Stomach (tissue), 4 donors: ENCODE results near the gene CSF2.

Experiments used
- POLR2AphosphoS5 ChIP-seq, 3 donors: sonication (generic); formaldehyde crosslinking; IDR thresholded peaks; one replicate each; pipeline ENCODE4 v1.6.1; 2016; ENCODE audit warnings: antibody characterized with exemption in 3 of 3
- TF ChIP-seq, protein P1 (sequence below), 7 experiments: fragments of 450-650 bp in 4 of 7; fragments of 200-600 bp in 3 of 7; sonication (generic) in 3 of 7; IDR thresholded peaks; one replicate each; pipeline ENCODE4 v1.5.1; 2016 to 2019; ENCODE audit warnings: antibody characterized with exemption in 7 of 7, control low read depth in 2 of 7, mild to moderate bottlenecking in 1 of 7

DNA sequence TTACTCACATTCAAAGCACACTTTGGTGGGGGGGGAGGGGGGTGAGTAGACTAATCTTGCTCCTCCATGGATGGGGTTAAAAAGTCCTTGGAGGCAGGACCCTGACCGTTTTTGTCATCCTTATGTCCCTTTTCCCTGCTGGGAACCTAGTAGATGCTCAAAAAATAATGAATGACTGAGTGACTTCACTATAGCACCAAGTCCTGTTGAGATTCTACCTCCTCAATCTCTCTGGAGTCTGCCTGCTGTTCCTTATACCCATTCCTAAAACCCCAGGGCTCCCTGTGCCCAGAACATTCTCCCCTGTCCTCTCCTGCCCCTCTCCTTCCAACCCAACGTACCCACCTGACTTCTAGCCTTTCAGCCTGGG, 2.3 kb upstream of the CSF2 start:
- TF ChIP-seq, protein P1, sequence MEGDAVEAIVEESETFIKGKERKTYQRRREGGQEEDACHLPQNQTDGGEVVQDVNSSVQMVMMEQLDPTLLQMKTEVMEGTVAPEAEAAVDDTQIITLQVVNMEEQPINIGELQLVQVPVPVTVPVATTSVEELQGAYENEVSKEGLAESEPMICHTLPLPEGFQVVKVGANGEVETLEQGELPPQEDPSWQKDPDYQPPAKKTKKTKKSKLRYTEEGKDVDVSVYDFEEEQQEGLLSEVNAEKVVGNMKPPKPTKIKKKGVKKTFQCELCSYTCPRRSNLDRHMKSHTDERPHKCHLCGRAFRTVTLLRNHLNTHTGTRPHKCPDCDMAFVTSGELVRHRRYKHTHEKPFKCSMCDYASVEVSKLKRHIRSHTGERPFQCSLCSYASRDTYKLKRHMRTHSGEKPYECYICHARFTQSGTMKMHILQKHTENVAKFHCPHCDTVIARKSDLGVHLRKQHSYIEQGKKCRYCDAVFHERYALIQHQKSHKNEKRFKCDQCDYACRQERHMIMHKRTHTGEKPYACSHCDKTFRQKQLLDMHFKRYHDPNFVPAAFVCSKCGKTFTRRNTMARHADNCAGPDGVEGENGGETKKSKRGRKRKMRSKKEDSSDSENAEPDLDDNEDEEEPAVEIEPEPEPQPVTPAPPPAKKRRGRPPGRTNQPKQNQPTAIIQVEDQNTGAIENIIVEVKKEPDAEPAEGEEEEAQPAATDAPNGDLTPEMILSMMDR (IDR thresholded peaks at IDR 0.05): no peak
- TF ChIP-seq POLR2AphosphoS5 (IDR thresholded peaks at IDR 0.05): no peak
